GM13977 (cell line): ENCODE measurements around the gene GPR158.

Source experiments
- DNase-seq: peaks from one replicate; pipeline ENCODE4 v3.0.0; 2012; ENCODE audit warnings: low spot score
- CTCF ChIP-seq: IDR thresholded peaks from 2 replicates; pipeline ENCODE4 v1.5.1; 2012; ENCODE audit warnings: mild to moderate bottlenecking, control low read depth; ENCODE audit not compliant: insufficient read depth; ENCODE audit errors: extremely low read depth, missing control alignments
- in situ Hi-C: fragments of 300-500 bp; cut with MboI; formaldehyde crosslinking; loops from one replicate; pipeline ENCODE4 v1.12.0; 2022; ENCODE audit warnings: low sequenced_read_pairs, low pct_unique_long_range_greater_than_20kb, mixed read lengths, inconsistent platforms; ENCODE audit not compliant: unreplicated experiment

Gene GPR158

GRCh38 chr10:25384618-25385017 lies 209.8 kb downstream of the GPR158 start:
- in situ Hi-C loops, result no loop called here
- no peak for TF ChIP-seq CTCF

GRCh38 chr10:25388188-25388861 lies 213.5 kb downstream of the GPR158 start:
- no peak for TF ChIP-seq CTCF
- DNase-seq, result no peak
- in situ Hi-C loops, result no loop called here

More at GRCh38 chr10:25384618-25385017, 209.8 kb downstream of the GPR158 start:
- no peak for DNase-seq

GRCh38 chr10:25388862-25389206 lies 214.0 kb downstream of the GPR158 start:
- DNase-seq, result no peak
- no peak for TF ChIP-seq CTCF
- in situ Hi-C loops, result no loop called here

GRCh38 chr10:25390733-25391132 lies 215.9 kb downstream of the GPR158 start:
- TF ChIP-seq CTCF, result no peak

GRCh38 chr10:25392132-25392531 lies 217.3 kb downstream of the GPR158 start:
- no peak for TF ChIP-seq CTCF
- no peak for DNase-seq
- in situ Hi-C loops, result no loop called here

More at GRCh38 chr10:25390733-25391132, 215.9 kb downstream of the GPR158 start:
- in situ Hi-C loops, result no loop called here
- no peak for DNase-seq

GRCh38 chr10:25393621-25394020 lies 218.8 kb downstream of the GPR158 start:
- DNase-seq, result no peak
- in situ Hi-C loops, result no loop called here
- TF ChIP-seq CTCF, result no peak

- no peak for TF ChIP-seq CTCF
- in situ Hi-C loops, result no loop called here
- DNase-seq, result no peak
Observed at GRCh38 chr10:25398680-25399079, 223.9 kb downstream of the GPR158 start.
